Upper lobe of left lung (tissue), 4 donors: ENCODE results near the gene IGSF8.

ENCODE experiments used
- CTCF ChIP-seq, 6 experiments: fragments of 450-650 bp in 4 of 6; fragments of 200-600 bp in 2 of 6; sonication (generic) in 2 of 6; IDR thresholded peaks; one replicate each; pipeline ENCODE4 v1.5.1; 2016 to 2019; ENCODE audit warnings: antibody characterized with exemption in 6 of 6
- POLR2A ChIP-seq, 4 donors: fragments of 450-650 bp; IDR thresholded peaks; one replicate each; pipeline ENCODE4 v1.5.1; 2016 to 2017; ENCODE audit warnings: antibody characterized with exemption in 4 of 4, mild to moderate bottlenecking in 2 of 4

GRCh38 chr1:160108888-160109662 lies 10.7 kb upstream of the IGSF8 start:
- TF ChIP-seq POLR2A (IDR thresholded peaks at IDR 0.05): no peak
- peak in 4 of 6 experiments; percentile 14 to 38 (median 28) for TF ChIP-seq CTCF (IDR thresholded peaks at IDR 0.05)
